Bronchial epithelial cell (primary cell): Measurements from ENCODE around the gene SGPP2. TPM values are rescaled to one million over a fixed set of nuclear protein-coding genes. Genes with fewer than 3 reads are reported as not detected.
A peak's percentile ranks its signal among the peaks of the same experiment; 100 is the strongest.

ENCODE experiments used
- DNase-seq: peaks from one replicate; pipeline ENCODE4 v3.0.0-alpha.2; 2010; ENCODE audit warnings: low read depth
- FAIRE-seq: peaks from 2 replicates; lab custom pipeline; 2011; peaks lifted over from hg19 to GRCh38; lab: Jason Lieb, UNC
- H3K27me3 ChIP-seq: 2 replicates; pipeline ENCODE4 v1.5.1; 2011; ENCODE audit warnings: low read length; ENCODE audit not compliant: control insufficient read depth, insufficient read depth
- H3K36me3 ChIP-seq: 2 replicates; pipeline ENCODE4 v1.5.1; 2011; ENCODE audit warnings: low read length; ENCODE audit not compliant: control insufficient read depth, insufficient read depth
- H3K4me3 ChIP-seq: 2 replicates; pipeline ENCODE4 v1.5.1; 2011; ENCODE audit warnings: mild to moderate bottlenecking, low read depth, low read length, control low read depth
- total RNA-seq: library from RNA; depleted of rRNA; stranded (reverse); fragments of >200 nt; gene quantifications from 2 replicates; pipeline ENCODE4 v1.2.1, GENCODE V29; 2014
- TF ChIP-seq, protein P1 (sequence below): IDR thresholded peaks from 2 replicates; pipeline ENCODE4 v1.5.1; 2011; ENCODE audit warnings: mild to moderate bottlenecking, moderate library complexity, low read length, control low read depth, inconsistent platforms; ENCODE audit not compliant: insufficient read depth, severe bottlenecking

The SGPP2 gene
- total RNA-seq, 1 donor from 2014 or later = 9.7 TPM

GRCh38 chr2:222594679-222595078 is 170.3 kb downstream of the SGPP2 start:
- no peaks in the 10 kb centered on the region for H3K27me3 ChIP-seq
- peaks cover 2% of the 10 kb centered on the region for H3K36me3 ChIP-seq
- DNase-seq = peak; percentile 64
- TF ChIP-seq, protein P1, sequence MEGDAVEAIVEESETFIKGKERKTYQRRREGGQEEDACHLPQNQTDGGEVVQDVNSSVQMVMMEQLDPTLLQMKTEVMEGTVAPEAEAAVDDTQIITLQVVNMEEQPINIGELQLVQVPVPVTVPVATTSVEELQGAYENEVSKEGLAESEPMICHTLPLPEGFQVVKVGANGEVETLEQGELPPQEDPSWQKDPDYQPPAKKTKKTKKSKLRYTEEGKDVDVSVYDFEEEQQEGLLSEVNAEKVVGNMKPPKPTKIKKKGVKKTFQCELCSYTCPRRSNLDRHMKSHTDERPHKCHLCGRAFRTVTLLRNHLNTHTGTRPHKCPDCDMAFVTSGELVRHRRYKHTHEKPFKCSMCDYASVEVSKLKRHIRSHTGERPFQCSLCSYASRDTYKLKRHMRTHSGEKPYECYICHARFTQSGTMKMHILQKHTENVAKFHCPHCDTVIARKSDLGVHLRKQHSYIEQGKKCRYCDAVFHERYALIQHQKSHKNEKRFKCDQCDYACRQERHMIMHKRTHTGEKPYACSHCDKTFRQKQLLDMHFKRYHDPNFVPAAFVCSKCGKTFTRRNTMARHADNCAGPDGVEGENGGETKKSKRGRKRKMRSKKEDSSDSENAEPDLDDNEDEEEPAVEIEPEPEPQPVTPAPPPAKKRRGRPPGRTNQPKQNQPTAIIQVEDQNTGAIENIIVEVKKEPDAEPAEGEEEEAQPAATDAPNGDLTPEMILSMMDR = no peak
- no peak for FAIRE-seq
- H3K4me3 ChIP-seq = no peak overlapping the region

DNA sequence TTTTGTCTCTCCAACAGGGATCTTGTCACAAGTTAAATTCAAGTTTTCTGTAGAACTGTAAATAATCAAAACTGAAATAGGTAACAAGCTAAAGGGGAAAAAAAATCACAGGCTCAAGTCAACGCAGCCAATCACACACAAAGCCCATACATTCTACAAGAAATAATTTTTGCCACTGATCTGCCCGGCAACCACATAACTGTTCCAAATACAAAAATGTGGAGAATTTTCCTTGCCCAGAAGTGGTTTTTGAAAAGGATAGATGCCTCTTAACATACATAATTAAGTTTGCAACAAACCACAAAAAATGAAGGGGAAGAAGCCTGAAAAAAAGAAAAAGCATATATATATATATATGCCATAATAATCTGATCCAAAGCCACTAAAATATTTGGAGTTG is 171.2 kb downstream of the SGPP2 start:
- TF ChIP-seq, protein P1 = no peak

GRCh38 chr2:222598611-222599010 is 174.3 kb downstream of the SGPP2 start:
- no peak for DNase-seq
- no peaks in the 10 kb centered on the region for H3K27me3 ChIP-seq
- H3K4me3 ChIP-seq = no peak overlapping the region
- TF ChIP-seq, protein P1 = no peak
- no peak for FAIRE-seq
- peaks cover 2% of the 10 kb centered on the region for H3K36me3 ChIP-seq

More for the DNA sequence above, 171.2 kb downstream of the SGPP2 start:
- Histone ChIP-seq H3K36me3 (peaks cover 2% of the 10 kb centered on the region), H3K27me3 (no peaks in the 10 kb centered on the region), H3K4me3 (no peak overlapping the region)
- FAIRE-seq (no peak), DNase-seq (no peak)

DNA sequence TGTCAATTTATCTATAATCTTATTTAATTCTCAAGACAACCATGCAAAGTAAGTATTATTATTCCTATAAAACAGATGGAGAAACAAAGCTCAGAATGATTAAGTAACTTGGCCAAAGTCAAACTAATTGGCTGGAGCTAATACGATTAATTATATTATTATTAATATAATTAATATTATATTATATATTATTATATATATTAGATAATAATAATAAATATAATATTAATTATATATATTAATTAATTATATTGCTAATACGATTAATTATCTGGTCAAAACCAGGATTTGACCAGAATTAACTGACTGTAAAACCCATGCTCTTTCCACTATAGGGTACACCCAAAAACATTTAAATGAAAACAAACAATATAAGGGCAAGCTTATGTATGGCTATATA is 179.2 kb downstream of the SGPP2 start:
- FAIRE-seq (no peak), DNase-seq (no peak)
- Histone ChIP-seq H3K4me3 (no peak overlapping the region), H3K27me3 (no peaks in the 10 kb centered on the region), H3K36me3 (peaks cover 1% of the 10 kb centered on the region)
- TF ChIP-seq, protein P1 = no peak

- Histone ChIP-seq H3K36me3 (no peaks in the 10 kb centered on the region), H3K27me3 (no peaks in the 10 kb centered on the region), H3K4me3 (no peak overlapping the region)
- FAIRE-seq (no peak), DNase-seq (no peak)
- TF ChIP-seq, protein P1 = no peak
Measured at GRCh38 chr2:222604749-222605515, 180.6 kb downstream of the SGPP2 start.
